NT2/D1 (cell line): ENCODE results near the gene NRG2.

Experiments
- SUZ12 ChIP-seq: IDR thresholded peaks from 2 replicates; pipeline ENCODE4 v1.6.1; 2011; ENCODE audit not compliant: insufficient read length, insufficient read depth; ENCODE audit errors: extremely low read depth
- YY1 ChIP-seq: IDR thresholded peaks from 2 replicates; pipeline ENCODE4 v1.6.1; 2011; ENCODE audit not compliant: insufficient read length, insufficient read depth
- ZNF274 ChIP-seq: IDR thresholded peaks from 2 replicates; pipeline ENCODE4 v1.6.1; 2011; ENCODE audit warnings: mild to moderate bottlenecking, low read depth, low read length

DNA sequence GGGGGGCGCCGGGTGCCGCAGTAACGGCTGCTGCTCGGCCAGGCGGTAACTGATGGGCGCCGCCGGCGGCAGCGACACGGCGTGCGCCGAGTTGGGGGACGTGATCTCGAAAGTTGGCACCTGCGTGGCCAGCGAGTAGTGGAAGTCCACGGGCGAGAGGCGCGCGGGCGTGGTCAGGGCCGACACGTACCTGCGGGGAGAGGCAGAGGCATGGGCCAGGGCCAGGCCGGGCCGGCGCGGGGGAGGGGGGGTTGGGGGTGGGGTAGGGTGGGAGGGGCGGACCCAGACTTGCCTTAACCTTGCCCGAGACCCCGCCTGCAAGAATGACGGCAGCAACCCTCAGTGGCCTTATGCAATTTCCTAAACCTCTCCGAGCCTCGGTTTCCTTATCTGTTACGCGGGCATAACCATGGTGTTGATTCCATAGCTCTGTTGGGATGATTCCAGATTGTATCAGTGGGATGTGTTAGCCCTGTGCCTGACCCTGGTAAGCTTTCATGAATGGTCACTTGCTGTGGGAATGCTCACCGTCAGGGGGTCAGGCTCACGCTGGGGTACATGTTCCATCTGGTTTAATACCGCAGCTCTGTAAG is 194.5 kb downstream of the NRG2 start:
- TF ChIP-seq ZNF274 (no peak), SUZ12 (no peak), YY1 (no peak)
